SK-N-DZ (cell line): ENCODE data around the gene SLC2A4.

ENCODE experiments used
- small RNA-seq, 2 experiments: library from RNA; depleted of rRNA; stranded (forward); fragments of <200 nt; gene quantifications; one replicate each; pipeline ENCODE3, GENCODE V24; 2014

SLC2A4 gene

Small RNA genes within 50 kb of the gene (small RNA-seq; reads per million reads assigned to genes)
- 0 reads per million in 2 experiments for gene AC026954.2
- gene RF00019, result 0 reads per million in 2 experiments
